ENCODE results near the gene SIRT3.

Gene SIRT3

DNA sequence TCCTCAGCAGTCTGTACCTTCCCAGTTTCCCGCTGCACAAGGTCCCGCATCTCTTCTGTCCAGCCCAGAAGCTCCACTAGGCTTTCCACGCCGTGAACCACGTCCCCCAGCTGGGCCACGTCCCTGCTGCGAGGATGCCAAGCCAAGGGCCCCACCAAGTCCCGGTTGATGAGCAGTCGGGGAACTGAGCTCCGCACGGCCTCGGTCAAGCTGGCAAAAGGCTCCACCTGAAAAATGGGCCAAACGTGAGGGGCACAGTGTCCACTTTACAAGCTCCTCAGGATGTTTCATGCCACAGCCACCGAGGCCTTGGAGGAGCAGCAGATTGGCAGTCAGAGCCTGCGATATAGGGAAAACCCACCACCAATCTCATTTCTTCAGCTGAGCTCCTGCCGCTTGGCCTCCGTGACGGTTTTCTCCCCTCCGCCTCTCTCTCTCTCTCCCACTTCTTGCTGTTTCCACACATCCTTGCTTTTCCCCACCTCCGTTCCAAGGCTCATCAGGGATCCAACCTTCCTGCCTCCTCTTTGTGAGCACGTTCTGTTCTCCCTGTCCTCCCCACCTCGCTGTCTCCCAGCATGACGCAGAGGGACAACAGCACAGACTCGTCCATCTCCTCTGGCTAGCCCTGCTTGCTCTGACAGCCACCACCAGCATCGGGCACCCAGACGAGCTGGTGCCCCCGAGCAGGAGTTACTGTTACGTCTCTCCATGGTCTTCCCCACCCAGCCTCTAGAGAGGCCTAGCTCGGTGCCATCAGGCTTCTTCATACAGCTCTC, 17.1 kb downstream of the SIRT3 start:
- Histone ChIP-seq H3K79me2 (ENCODE audit: insufficient read depth, low read depth) (no peaks in the 10 kb centered on the region), H3K27ac (no peak overlapping the region), H3K4me1 (ENCODE audit: low read depth, poor library complexity, severe bottlenecking) (no peaks in the 10 kb centered on the region)

DNA sequence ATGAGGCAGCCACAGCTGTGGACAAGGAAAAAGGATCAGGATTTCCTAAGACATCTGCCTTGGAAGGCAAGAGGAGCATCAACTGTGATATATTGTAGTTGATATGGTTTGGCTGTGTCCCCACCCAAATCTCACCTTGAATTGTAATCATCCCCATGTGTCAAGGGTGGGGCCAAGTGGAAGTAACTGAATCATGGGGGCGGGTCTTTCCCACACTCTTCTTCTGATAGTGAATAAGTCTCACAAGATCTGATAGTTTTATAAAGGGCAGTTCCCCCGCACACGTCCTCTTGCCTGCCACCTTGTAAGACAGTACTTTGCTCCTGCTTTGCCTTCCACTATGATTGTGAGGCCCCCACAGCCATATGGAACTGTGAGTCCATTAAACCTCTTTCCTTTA, 18.4 kb downstream of the SIRT3 start:
- Histone ChIP-seq H3K4me3 (IDR thresholded peaks at IDR 0.05; ENCODE audit: insufficient read depth, low read depth, low read length) (no peak overlapping the region), H3K27ac (no peak overlapping the region), H3K9ac (no peak overlapping the region), H3K4me2 (no peak overlapping the region), H3K4me1 (ENCODE audit: low read depth, poor library complexity, severe bottlenecking) (no peaks in the 10 kb centered on the region), H3K27me3 (ENCODE audit: insufficient read depth, low read depth) (no peaks in the 10 kb centered on the region), H2AFZ (ENCODE audit: low read depth) (no peak overlapping the region), H3K36me3 (ENCODE audit: insufficient read depth) (no peaks in the 10 kb centered on the region), H3K79me2 (ENCODE audit: insufficient read depth, low read depth) (no peaks in the 10 kb centered on the region), H4K20me1 (ENCODE audit: insufficient read depth) (no peaks in the 10 kb centered on the region)
- TF ChIP-seq, protein P1, sequence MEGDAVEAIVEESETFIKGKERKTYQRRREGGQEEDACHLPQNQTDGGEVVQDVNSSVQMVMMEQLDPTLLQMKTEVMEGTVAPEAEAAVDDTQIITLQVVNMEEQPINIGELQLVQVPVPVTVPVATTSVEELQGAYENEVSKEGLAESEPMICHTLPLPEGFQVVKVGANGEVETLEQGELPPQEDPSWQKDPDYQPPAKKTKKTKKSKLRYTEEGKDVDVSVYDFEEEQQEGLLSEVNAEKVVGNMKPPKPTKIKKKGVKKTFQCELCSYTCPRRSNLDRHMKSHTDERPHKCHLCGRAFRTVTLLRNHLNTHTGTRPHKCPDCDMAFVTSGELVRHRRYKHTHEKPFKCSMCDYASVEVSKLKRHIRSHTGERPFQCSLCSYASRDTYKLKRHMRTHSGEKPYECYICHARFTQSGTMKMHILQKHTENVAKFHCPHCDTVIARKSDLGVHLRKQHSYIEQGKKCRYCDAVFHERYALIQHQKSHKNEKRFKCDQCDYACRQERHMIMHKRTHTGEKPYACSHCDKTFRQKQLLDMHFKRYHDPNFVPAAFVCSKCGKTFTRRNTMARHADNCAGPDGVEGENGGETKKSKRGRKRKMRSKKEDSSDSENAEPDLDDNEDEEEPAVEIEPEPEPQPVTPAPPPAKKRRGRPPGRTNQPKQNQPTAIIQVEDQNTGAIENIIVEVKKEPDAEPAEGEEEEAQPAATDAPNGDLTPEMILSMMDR (conservative IDR thresholded peaks at IDR 0.05; ENCODE audit: low read depth, low read length), result no peak

More for the DNA sequence above, 17.1 kb downstream of the SIRT3 start:
- TF ChIP-seq, protein P1 (conservative IDR thresholded peaks at IDR 0.05; ENCODE audit: low read depth, low read length), result no peak
- H3K36me3 ChIP-seq (ENCODE audit: insufficient read depth), result no peaks in the 10 kb centered on the region
- no peak overlapping the region for H3K4me3 ChIP-seq (IDR thresholded peaks at IDR 0.05; ENCODE audit: insufficient read depth, low read depth, low read length)
- no peak overlapping the region for H3K4me2 ChIP-seq
- H2AFZ ChIP-seq (ENCODE audit: low read depth), result no peak overlapping the region
- H3K9ac ChIP-seq, result no peak overlapping the region
- H3K27me3 ChIP-seq (ENCODE audit: insufficient read depth, low read depth), result no peaks in the 10 kb centered on the region
- H4K20me1 ChIP-seq (ENCODE audit: insufficient read depth), result no peaks in the 10 kb centered on the region

DNA sequence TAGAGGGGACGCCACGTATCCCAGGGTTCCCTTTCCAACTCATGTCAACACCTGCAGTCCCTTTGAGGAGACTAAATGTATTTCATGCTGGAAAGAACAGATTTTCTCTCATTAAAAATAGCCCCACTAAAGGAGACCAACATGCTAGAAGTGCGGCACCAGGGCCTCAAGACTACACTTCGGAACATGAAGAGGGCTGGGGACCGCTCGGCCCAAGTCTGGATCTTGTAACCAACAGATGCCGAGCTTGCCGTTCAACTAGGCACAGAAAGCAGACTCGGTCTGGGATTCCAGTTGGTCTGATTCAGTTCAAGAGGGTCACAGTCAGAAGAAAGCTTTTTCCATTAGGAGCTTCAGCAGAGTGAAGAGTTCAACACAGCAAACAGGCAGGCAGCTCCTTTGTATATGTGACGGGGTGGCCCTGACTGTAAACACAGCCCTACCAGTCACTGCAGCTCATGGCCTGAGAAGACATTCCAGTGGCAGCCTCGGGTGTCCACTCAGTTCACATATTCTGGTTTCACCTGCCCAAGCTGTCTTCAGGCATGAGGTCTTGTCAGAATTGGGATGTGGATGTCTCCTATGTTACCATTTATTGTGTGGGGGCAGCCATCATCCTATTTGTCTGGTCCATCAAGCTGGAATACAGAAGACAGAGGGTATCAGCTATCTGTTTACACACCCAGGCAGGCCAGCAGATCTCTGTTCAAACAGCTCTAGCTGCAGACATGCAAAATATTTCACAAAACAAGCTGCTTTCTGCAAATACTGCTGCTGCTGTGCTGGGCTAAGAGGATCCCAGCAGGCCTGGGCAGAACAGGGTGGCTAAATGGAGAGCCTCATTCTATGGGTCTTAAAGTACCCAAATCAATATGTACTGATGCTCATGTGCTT, 19.8 kb downstream of the SIRT3 start:
- TF ChIP-seq, protein P1 (conservative IDR thresholded peaks at IDR 0.05; ENCODE audit: low read depth, low read length), result no peak
- Histone ChIP-seq H3K9ac (no peak overlapping the region), H2AFZ (ENCODE audit: low read depth) (no peak overlapping the region), H3K4me3 (IDR thresholded peaks at IDR 0.05; ENCODE audit: insufficient read depth, low read depth, low read length) (no peak overlapping the region), H3K4me2 (no peak overlapping the region), H3K79me2 (ENCODE audit: insufficient read depth, low read depth) (no peaks in the 10 kb centered on the region), H3K36me3 (ENCODE audit: insufficient read depth) (no peaks in the 10 kb centered on the region), H3K4me1 (ENCODE audit: low read depth, poor library complexity, severe bottlenecking) (no peaks in the 10 kb centered on the region), H3K27me3 (ENCODE audit: insufficient read depth, low read depth) (no peaks in the 10 kb centered on the region), H3K27ac (no peak overlapping the region), H4K20me1 (ENCODE audit: insufficient read depth) (no peaks in the 10 kb centered on the region)

DNA sequence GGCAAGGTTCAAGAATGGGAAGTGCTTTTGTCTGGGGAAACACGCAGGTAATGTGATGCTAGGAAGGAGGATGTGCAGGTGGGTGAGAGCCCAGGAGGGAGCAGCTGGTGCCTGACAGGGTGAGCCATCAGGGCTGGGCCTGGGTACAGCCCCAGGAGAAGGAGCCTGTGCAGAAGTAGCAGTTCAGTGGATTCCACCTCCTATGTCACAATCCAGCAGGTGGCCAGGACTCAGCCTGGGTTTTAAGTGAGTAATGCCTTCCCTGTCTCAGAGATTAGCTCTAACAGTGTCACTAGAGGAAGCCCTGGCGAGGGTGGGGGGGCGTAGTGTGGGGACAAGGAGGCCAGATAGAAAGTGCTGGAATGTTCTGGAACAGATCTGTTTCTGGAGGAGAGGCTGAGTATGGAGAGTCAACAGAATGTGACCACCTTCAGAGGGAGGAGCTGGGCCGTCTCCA, 20.5 kb downstream of the SIRT3 start:
- H3K9ac ChIP-seq, result no peak overlapping the region
- no peaks in the 10 kb centered on the region for H3K4me1 ChIP-seq (ENCODE audit: low read depth, poor library complexity, severe bottlenecking)
- H3K79me2 ChIP-seq (ENCODE audit: insufficient read depth, low read depth), result no peaks in the 10 kb centered on the region
- no peaks in the 10 kb centered on the region for H3K27me3 ChIP-seq (ENCODE audit: insufficient read depth, low read depth)
- no peak overlapping the region for H3K4me2 ChIP-seq
- TF ChIP-seq, protein P1 (conservative IDR thresholded peaks at IDR 0.05; ENCODE audit: low read depth, low read length), result no peak
- no peak overlapping the region for H3K27ac ChIP-seq
- H3K36me3 ChIP-seq (ENCODE audit: insufficient read depth), result no peaks in the 10 kb centered on the region
- no peak overlapping the region for H2AFZ ChIP-seq (ENCODE audit: low read depth)
- H4K20me1 ChIP-seq (ENCODE audit: insufficient read depth), result no peaks in the 10 kb centered on the region
- no peak overlapping the region for H3K4me3 ChIP-seq (IDR thresholded peaks at IDR 0.05; ENCODE audit: insufficient read depth, low read depth, low read length)
